Measurements from ENCODE around the gene ESYT2. TPM values are rescaled to one million over a fixed set of nuclear protein-coding genes. Genes with fewer than 3 reads are reported as not detected.

The ESYT2 gene
- polyA plus RNA-seq, 1 donor = 47.7 TPM

GRCh38 chr7:158805414-158805813 is 23.9 kb downstream of the ESYT2 start:
- DNase-seq = no peak

- DNase-seq = no peak
Measured at GRCh38 chr7:158804335-158804734, 25.0 kb downstream of the ESYT2 start.

GRCh38 chr7:158803367-158803969 is 25.8 kb downstream of the ESYT2 start:
- DNase-seq = no peak

- DNase-seq = no peak
Measured at GRCh38 chr7:158802535-158803366, 26.6 kb downstream of the ESYT2 start.

- DNase-seq = no peak
Measured at GRCh38 chr7:158798741-158799140, 30.6 kb downstream of the ESYT2 start.

- no peak for DNase-seq
Measured at GRCh38 chr7:158796667-158797066, 32.6 kb downstream of the ESYT2 start.

- DNase-seq = no peak
Measured at GRCh38 chr7:158795272-158795671, 34.0 kb downstream of the ESYT2 start.

GRCh38 chr7:158791107-158791506 is 38.2 kb downstream of the ESYT2 start:
- DNase-seq = no peak

GRCh38 chr7:158789842-158790241 is 39.5 kb downstream of the ESYT2 start:
- no peak for DNase-seq

- DNase-seq = no peak
Measured at GRCh38 chr7:158786898-158787297, 42.4 kb downstream of the ESYT2 start.

GRCh38 chr7:158784270-158784669 is 45.0 kb downstream of the ESYT2 start:
- no peak for DNase-seq

GRCh38 chr7:158783595-158783994 is 45.7 kb downstream of the ESYT2 start:
- no peak for DNase-seq

- DNase-seq = no peak
Measured at GRCh38 chr7:158782761-158783401, 46.4 kb downstream of the ESYT2 start.

GRCh38 chr7:158781974-158782664 is 47.2 kb downstream of the ESYT2 start:
- no peak for DNase-seq

GRCh38 chr7:158781217-158781973 is 47.9 kb downstream of the ESYT2 start:
- no peak for DNase-seq

- DNase-seq = no peak
Measured at GRCh38 chr7:158779061-158780000, 50.0 kb downstream of the ESYT2 start.

GRCh38 chr7:158778471-158778870 is 50.8 kb downstream of the ESYT2 start:
- no peak for DNase-seq

GRCh38 chr7:158777793-158778192 is 51.5 kb downstream of the ESYT2 start:
- DNase-seq = no peak

- DNase-seq = no peak
Measured at GRCh38 chr7:158776474-158776873, 52.8 kb downstream of the ESYT2 start.

- no peak for DNase-seq
Measured at GRCh38 chr7:158774952-158775351, 54.4 kb downstream of the ESYT2 start.

GRCh38 chr7:158772916-158773315 is 56.4 kb downstream of the ESYT2 start:
- no peak for DNase-seq
